HepG2 (cell line): ENCODE data around the gene TAPBP. TPM values are rescaled to one million over a fixed set of nuclear protein-coding genes. Genes with fewer than 3 reads are reported as not detected.

Source experiments
- BRF2 ChIP-seq: sonication (generic); formaldehyde crosslinking; IDR thresholded peaks from 2 replicates; pipeline ENCODE4 v1.8.1; 2022; ENCODE audit warnings: mild to moderate bottlenecking, missing genetic modification reagents
- FOXO1 ChIP-seq: sonication (generic); formaldehyde crosslinking; IDR thresholded peaks from 2 replicates; pipeline ENCODE4 v1.4.0; 2020; ENCODE audit warnings: missing genetic modification reagents
- NCOA1 ChIP-seq: sonication (generic); formaldehyde crosslinking; IDR thresholded peaks from 2 replicates; pipeline ENCODE4 v1.9.0; 2021; ENCODE audit warnings: missing genetic modification reagents
- NCOR1 ChIP-seq: fragments of 200-600 bp; sonication (generic); IDR thresholded peaks from 2 replicates; pipeline ENCODE4 v1.7.0; 2017; ENCODE audit warnings: antibody characterized with exemption, low read length, borderline replicate concordance
- PHF20 ChIP-seq: sonication (generic); formaldehyde crosslinking; IDR thresholded peaks from 2 replicates; pipeline ENCODE4 v1.5.0; 2020; ENCODE audit warnings: mild to moderate bottlenecking, missing genetic modification reagents
- RAD51 ChIP-seq: fragments of 450-650 bp; IDR thresholded peaks from 2 replicates; pipeline ENCODE4 v1.6.1; 2016; ENCODE audit warnings: borderline replicate concordance
- SNAPC4 ChIP-seq: sonication (generic); formaldehyde crosslinking; IDR thresholded peaks from 2 replicates; pipeline ENCODE4 v1.4.0; 2020; ENCODE audit warnings: mild to moderate bottlenecking, missing genetic modification reagents
- SP5 ChIP-seq: IDR thresholded peaks from 2 replicates; pipeline ENCODE4 v1.6.1; 2016; ENCODE audit warnings: low read depth, borderline replicate concordance
- TAF15 ChIP-seq: fragments of 200-400 bp; formaldehyde crosslinking; IDR thresholded peaks from one replicate; pipeline ENCODE4 v1.6.1; 2018; ENCODE audit warnings: mild to moderate bottlenecking, low read depth, low read length; ENCODE audit not compliant: poor library complexity, severe bottlenecking
- ZFP37 ChIP-seq: sonication (generic); formaldehyde crosslinking; IDR thresholded peaks from 2 replicates; pipeline ENCODE4 v1.4.0; 2020; ENCODE audit warnings: missing genetic modification reagents, borderline replicate concordance
- ZMAT3 ChIP-seq: sonication (generic); formaldehyde crosslinking; conservative IDR thresholded peaks from 2 replicates; pipeline ENCODE4 v1.7.0; 2021; ENCODE audit warnings: missing genetic modification reagents
- ZNF407 ChIP-seq: sonication (generic); formaldehyde crosslinking; IDR thresholded peaks from one replicate; pipeline ENCODE4 v1.5.1; 2020; ENCODE audit warnings: mild to moderate bottlenecking, missing genetic modification reagents; ENCODE audit errors: not compliant biosample characterization
- ZNF550 ChIP-seq: sonication (generic); formaldehyde crosslinking; IDR thresholded peaks from 2 replicates; pipeline ENCODE4 v1.4.0; 2020; ENCODE audit warnings: mild to moderate bottlenecking, missing genetic modification reagents, borderline replicate concordance
- polyA plus RNA-seq, 8 experiments: library from polyadenylated mRNA; depleted of rRNA in 3 of 8; stranded (reverse) in 7 of 8; unstranded in 1 of 8; fragments of >200 nt; fragmentation: Illumina TruSeq in 4 of 8; extraction: Trizol in 4 of 8; gene quantifications; 2 replicates each; pipeline versions ENCODE4 v1.2.1 to v1.2.3, GENCODE V29; 2011 to 2016; ENCODE audit warnings: low read depth in 4 of 8, missing spikeins in 1 of 8, mixed read lengths in 1 of 8; ENCODE audit not compliant: insufficient read depth in 1 of 8
- total RNA-seq, 5 experiments: library from RNA; depleted of rRNA; stranded (reverse); fragments of >200 nt; fragmentation: Illumina TruSeq; extraction: Trizol; gene quantifications; 2 replicates each; pipeline ENCODE4 v1.2.3, GENCODE V29; 2016; ENCODE audit warnings: low read depth in 1 of 5

TAPBP gene
- total and polyA plus RNA-seq, 2 of the 13 experiments (the other 11 are each of a cell fraction or from before 2014, with no cell fraction given): 27.4 to 32.3 TPM

GRCh38 chr6:33313709-33314514 lies at the start of gene TAPBP (continued):
- no peak; the same call in 1 of the 2 replicates for TF ChIP-seq SNAPC4 (CRISPR knock-in tag)
- no peak for TF ChIP-seq RAD51
- TF ChIP-seq ZMAT3: no peak
- TF ChIP-seq BRF2: no peak
- no peak for TF ChIP-seq ZNF550 (CRISPR knock-in tag)
- TF ChIP-seq TAF15: no peak
- 0 out of 2 replicates have a peak, but pooled peaks have one; percentile 15 for TF ChIP-seq ZFP37 (CRISPR knock-in tag)
- TF ChIP-seq ZNF407 (CRISPR knock-in tag): no peak
- TF ChIP-seq PHF20 (CRISPR knock-in tag): peak; percentile 71
- 0 out of 2 replicates have a peak, but pooled peaks have one; percentile 6 for TF ChIP-seq FOXO1
- TF ChIP-seq NCOR1: no peak
- TF ChIP-seq NCOA1: no peak
- no peak; the same call in 1 of the 2 replicates for TF ChIP-seq SP5 (CRISPR knock-in tag)
